OCI-LY1 (cell line): Measurements from ENCODE around the gene SYNDIG1.

Experiments
- H2AFZ ChIP-seq: fragments of 200-600 bp; sonication (generic), shearing (Covaris generic); 2 replicates; pipeline ENCODE4 v1.6.0; 2014; ENCODE audit warnings: antibody characterized with exemption, mild to moderate bottlenecking, low read length
- H3F3A ChIP-seq: fragments of 200-600 bp; sonication (generic), shearing (Covaris generic); 2 replicates; pipeline ENCODE4 v1.6.0; 2014; ENCODE audit warnings: mild to moderate bottlenecking, antibody characterized with exemption, low read length, moderate library complexity; ENCODE audit not compliant: insufficient read depth
- H3K27ac ChIP-seq: fragments of 200-600 bp; sonication (generic); 2 replicates; pipeline ENCODE4 v1.5.1; 2014; ENCODE audit warnings: low read length, mixed run types, mild to moderate bottlenecking, low read depth; ENCODE audit not compliant: poor library complexity, severe bottlenecking
- H3K27me3 ChIP-seq: fragments of 200-600 bp; sonication (generic); 2 replicates; pipeline ENCODE4 v1.6.0; 2014; ENCODE audit warnings: antibody characterized with exemption, mild to moderate bottlenecking, low read length, moderate library complexity; ENCODE audit not compliant: insufficient read depth
- H3K36me3 ChIP-seq: fragments of 200-600 bp; sonication (generic); 2 replicates; pipeline ENCODE4 v1.6.1; 2014; ENCODE audit warnings: mild to moderate bottlenecking, antibody characterized with exemption, low read length, moderate library complexity, mixed read lengths; ENCODE audit not compliant: insufficient read depth
- H3K4me1 ChIP-seq: fragments of 200-600 bp; sonication (generic); 2 replicates; pipeline ENCODE4 v1.5.1; 2014; ENCODE audit warnings: mild to moderate bottlenecking, low read length, moderate library complexity; ENCODE audit not compliant: insufficient read depth, severe bottlenecking
- H3K4me2 ChIP-seq: fragments of 200-600 bp; sonication (generic), shearing (Covaris generic); 2 replicates; pipeline ENCODE4 v1.6.1; 2014; ENCODE audit warnings: low read length
- H3K4me3 ChIP-seq: fragments of 200-600 bp; sonication (generic); 2 replicates; pipeline ENCODE4 v1.5.1; 2014; ENCODE audit warnings: low read length, low read depth, mild to moderate bottlenecking, mixed read lengths; ENCODE audit not compliant: poor library complexity, severe bottlenecking
- H3K79me2 ChIP-seq: fragments of 200-600 bp; shearing (Covaris generic); 2 replicates; pipeline ENCODE4 v1.6.1; 2016; ENCODE audit warnings: mixed run types, low read length, mixed read lengths; ENCODE audit not compliant: insufficient read depth
- H3K9ac ChIP-seq: fragments of 200-600 bp; sonication (generic), shearing (Covaris generic); 2 replicates; pipeline ENCODE4 v1.6.1; 2014; ENCODE audit warnings: mild to moderate bottlenecking, low read length, mixed read lengths
- H3K9me2 ChIP-seq: fragments of 200-600 bp; sonication (generic), shearing (Covaris generic); 2 replicates; pipeline ENCODE4 v1.6.1; 2014; ENCODE audit warnings: low read depth, mild to moderate bottlenecking, low read length, mixed read lengths
- H3K9me3 ChIP-seq: fragments of 200-600 bp; shearing (Covaris generic); 2 replicates; pipeline ENCODE4 v1.6.1; 2014; ENCODE audit warnings: low read length, mixed read lengths
- H4K20me1 ChIP-seq: fragments of 200-600 bp; sonication (generic), shearing (Covaris generic); 2 replicates; pipeline ENCODE4 v1.6.0; 2016; ENCODE audit warnings: mild to moderate bottlenecking, low read length; ENCODE audit not compliant: insufficient read depth
- EZH2 ChIP-seq: fragments of 200-600 bp; sonication (generic), shearing (Covaris generic); IDR thresholded peaks from 2 replicates; pipeline ENCODE4 v1.8.0; 2017; ENCODE audit warnings: borderline replicate concordance, mixed run types, mild to moderate bottlenecking, antibody characterized with exemption, low read length, moderate library complexity, mixed read lengths
- TF ChIP-seq, protein P1 (sequence below): fragments of 200-600 bp; sonication (generic), shearing (Covaris generic); IDR thresholded peaks from 2 replicates; pipeline ENCODE4 v1.5.1; 2017; ENCODE audit warnings: mild to moderate bottlenecking, antibody characterized with exemption, low read length, moderate library complexity, mixed read lengths

SYNDIG1 gene

DNA sequence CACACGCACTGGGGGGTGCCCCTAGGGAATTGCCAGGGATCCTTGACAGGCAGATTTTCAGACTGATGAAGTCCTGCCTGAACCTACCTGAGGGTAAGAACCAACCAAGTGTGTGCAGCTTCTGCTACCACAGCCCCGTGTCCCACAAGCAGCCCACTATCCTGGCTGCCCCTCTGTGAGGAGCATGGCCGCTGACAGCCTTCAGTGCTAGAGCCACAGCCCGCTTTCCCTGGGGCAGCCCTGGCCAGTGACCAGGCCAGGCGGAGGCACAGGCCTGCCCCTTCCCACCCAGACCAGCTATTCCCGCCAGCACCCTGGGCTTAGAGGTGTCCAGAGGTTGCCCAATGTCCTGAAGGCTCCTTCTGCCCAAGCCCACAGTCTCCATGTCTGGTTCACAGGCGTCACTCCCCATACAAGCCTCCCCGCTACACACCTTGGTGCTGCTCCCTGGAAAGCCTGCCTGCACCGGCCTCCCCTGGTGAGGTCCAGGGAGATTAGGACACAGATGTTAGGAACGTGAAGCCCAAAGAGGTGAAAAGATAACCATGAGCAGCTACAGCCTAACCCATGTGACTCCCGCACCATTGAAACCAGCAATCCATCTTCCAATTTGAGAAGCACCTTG, 207.0 kb downstream of the SYNDIG1 start:
- no peaks in the 10 kb centered on the region for H3K4me1 ChIP-seq
- TF ChIP-seq EZH2, result no peak
- H3K4me3 ChIP-seq, result no peak overlapping the region
- no peak overlapping the region for H3K27ac ChIP-seq
- no peaks in the 10 kb centered on the region for H3K9me3 ChIP-seq
- H3K9me2 ChIP-seq, result no peaks in the 10 kb centered on the region
- H3K27me3 ChIP-seq, result no peaks in the 10 kb centered on the region; the same call in 1 of the 2 replicates
- no peak overlapping the region for H3K4me2 ChIP-seq
- H3F3A ChIP-seq, result no peaks in the 10 kb centered on the region
- H3K36me3 ChIP-seq, result no peaks in the 10 kb centered on the region
- no peak overlapping the region for H2AFZ ChIP-seq
- no peaks in the 10 kb centered on the region for H3K79me2 ChIP-seq
- no peak overlapping the region for H3K9ac ChIP-seq
- no peaks in the 10 kb centered on the region for H4K20me1 ChIP-seq

DNA sequence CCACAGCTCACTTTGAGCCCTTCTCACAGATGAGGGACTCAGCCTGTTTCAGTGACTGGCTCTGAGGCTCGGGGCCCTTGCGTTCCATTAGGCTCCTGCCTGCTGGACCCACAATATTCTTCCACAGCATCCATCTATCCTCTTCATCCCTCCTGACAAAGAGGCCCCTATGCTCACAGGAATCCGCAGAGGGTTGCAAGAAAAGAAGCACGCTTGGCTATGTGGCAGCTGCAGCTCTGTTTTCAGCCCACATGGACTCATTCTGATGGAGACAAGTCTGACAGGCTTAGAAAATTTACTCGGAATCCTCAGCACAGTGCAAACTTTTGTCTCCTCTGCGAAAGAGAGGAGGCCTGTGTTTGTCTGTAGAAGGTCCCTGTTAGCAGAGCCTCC, 207.5 kb downstream of the SYNDIG1 start:
- TF ChIP-seq, protein P1, sequence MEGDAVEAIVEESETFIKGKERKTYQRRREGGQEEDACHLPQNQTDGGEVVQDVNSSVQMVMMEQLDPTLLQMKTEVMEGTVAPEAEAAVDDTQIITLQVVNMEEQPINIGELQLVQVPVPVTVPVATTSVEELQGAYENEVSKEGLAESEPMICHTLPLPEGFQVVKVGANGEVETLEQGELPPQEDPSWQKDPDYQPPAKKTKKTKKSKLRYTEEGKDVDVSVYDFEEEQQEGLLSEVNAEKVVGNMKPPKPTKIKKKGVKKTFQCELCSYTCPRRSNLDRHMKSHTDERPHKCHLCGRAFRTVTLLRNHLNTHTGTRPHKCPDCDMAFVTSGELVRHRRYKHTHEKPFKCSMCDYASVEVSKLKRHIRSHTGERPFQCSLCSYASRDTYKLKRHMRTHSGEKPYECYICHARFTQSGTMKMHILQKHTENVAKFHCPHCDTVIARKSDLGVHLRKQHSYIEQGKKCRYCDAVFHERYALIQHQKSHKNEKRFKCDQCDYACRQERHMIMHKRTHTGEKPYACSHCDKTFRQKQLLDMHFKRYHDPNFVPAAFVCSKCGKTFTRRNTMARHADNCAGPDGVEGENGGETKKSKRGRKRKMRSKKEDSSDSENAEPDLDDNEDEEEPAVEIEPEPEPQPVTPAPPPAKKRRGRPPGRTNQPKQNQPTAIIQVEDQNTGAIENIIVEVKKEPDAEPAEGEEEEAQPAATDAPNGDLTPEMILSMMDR, result no peak
- TF ChIP-seq EZH2, result no peak
- H3K4me1 ChIP-seq, result no peaks in the 10 kb centered on the region
- H3K27ac ChIP-seq, result no peak overlapping the region
- H3K4me3 ChIP-seq, result no peak overlapping the region
- no peaks in the 10 kb centered on the region for H3F3A ChIP-seq
- H3K9ac ChIP-seq, result no peak overlapping the region
- H3K27me3 ChIP-seq, result no peaks in the 10 kb centered on the region; the same call in 1 of the 2 replicates
- no peaks in the 10 kb centered on the region for H3K9me2 ChIP-seq
- no peaks in the 10 kb centered on the region for H4K20me1 ChIP-seq
- no peak overlapping the region for H2AFZ ChIP-seq
- no peaks in the 10 kb centered on the region for H3K9me3 ChIP-seq
- H3K4me2 ChIP-seq, result no peak overlapping the region
- H3K79me2 ChIP-seq, result no peaks in the 10 kb centered on the region
- no peaks in the 10 kb centered on the region for H3K36me3 ChIP-seq

DNA sequence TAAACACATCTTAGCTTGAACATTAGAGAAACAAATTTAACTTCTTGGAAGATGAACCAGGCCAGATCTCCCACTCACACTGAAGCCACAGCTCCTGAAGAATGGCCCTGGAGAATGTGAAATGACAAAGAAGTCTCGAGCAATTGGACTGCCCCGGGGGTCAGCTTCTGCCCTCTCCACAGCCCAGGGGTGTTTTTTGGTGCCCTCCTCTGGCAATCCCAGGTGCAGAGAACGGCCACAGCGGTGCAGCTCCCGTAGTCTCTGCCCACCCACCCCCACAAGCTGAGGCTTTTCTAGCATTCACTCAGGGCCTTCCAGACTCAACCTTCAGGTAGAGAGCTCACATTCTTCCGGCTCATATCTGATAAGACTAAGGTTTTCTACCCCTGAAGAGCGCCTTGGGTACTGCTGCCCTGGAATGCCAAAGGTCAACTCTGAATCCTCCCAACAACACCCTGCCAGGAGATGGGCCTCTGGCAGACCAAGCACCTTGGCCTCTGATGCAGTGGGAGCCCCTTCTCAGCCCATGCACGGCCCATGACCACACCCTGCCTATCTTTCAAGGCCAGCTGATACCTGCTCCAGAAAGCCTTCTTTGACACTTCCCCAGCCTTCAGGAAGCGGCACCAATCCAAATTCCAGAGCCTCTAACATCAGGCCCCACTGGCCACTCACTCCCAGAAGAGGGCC, 208.3 kb downstream of the SYNDIG1 start:
- no peak overlapping the region for H3K9ac ChIP-seq
- TF ChIP-seq EZH2, result no peak
- TF ChIP-seq, protein P1, result no peak
- no peaks in the 10 kb centered on the region for H3F3A ChIP-seq
- H3K79me2 ChIP-seq, result no peaks in the 10 kb centered on the region
- no peaks in the 10 kb centered on the region for H3K9me3 ChIP-seq
- no peaks in the 10 kb centered on the region for H3K9me2 ChIP-seq
- no peak overlapping the region for H2AFZ ChIP-seq
- no peaks in the 10 kb centered on the region; the same call in 1 of the 2 replicates for H3K27me3 ChIP-seq
- H3K36me3 ChIP-seq, result no peaks in the 10 kb centered on the region
- H4K20me1 ChIP-seq, result no peaks in the 10 kb centered on the region
- no peaks in the 10 kb centered on the region for H3K4me1 ChIP-seq
- no peak overlapping the region for H3K4me3 ChIP-seq
- H3K27ac ChIP-seq, result no peak overlapping the region
- H3K4me2 ChIP-seq, result no peak overlapping the region
